ENCODE data around the gene DAPK1. TPM values are rescaled to one million over a fixed set of nuclear protein-coding genes. Genes with fewer than 3 reads are reported as not detected.

DAPK1 gene
- total and polyA plus RNA-seq, 10 of the 15 experiments (the other 5 are each of a cell fraction or from before 2014, with no cell fraction given) = 8.2 to 94.7 (median 51.6) TPM

DNA sequence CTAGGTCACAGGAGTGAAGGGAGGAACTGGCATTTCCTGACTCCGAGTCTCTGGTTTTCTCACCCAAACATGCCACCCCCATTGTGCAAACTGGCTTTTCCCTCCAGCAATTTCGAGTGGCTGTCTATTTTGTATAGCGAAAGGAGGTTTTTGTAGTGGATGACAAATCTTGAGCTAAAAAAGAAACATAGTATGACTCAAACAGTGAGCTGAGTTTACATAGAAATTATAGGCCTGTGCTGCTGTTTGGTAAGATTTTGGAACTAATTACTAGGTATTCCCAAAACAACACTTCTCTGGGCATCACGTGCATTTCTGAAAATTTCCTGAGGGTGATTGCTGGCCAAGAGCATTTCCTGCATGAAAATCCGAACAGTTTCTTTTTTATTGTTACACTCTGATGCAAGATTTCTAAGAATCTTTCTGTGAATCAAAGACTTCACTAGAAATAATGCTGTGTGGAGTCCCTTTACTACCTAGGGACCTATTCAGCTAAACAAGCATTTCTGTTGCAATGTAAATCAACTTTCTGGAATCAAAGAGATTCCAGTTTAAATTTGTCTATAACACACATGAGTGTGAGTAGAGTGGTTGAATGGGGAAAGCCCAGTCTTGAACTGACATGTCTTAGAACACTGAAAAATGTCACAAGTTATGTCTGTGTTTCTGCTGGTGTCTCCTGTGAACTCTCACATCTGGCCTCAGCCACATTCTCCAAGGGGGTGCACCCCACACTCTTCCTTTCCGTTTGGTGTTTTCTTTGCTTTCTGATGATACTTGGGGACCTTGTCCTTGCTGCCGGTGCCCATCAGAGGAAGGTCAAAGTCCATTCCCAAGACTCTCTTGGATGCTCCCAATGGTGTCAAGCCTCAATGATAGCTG, 33.3 kb upstream of the DAPK1 start (continued):
- TF ChIP-seq POU2F2 (IDR thresholded peaks at IDR 0.05; ENCODE audit: borderline replicate concordance, low read depth, low read length) = no peak; the same call in 2 of the 3 replicates
- TF ChIP-seq, protein P1, sequence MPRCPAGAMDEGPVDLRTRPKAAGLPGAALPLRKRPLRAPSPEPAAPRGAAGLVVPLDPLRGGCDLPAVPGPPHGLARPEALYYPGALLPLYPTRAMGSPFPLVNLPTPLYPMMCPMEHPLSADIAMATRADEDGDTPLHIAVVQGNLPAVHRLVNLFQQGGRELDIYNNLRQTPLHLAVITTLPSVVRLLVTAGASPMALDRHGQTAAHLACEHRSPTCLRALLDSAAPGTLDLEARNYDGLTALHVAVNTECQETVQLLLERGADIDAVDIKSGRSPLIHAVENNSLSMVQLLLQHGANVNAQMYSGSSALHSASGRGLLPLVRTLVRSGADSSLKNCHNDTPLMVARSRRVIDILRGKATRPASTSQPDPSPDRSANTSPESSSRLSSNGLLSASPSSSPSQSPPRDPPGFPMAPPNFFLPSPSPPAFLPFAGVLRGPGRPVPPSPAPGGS (IDR thresholded peaks at IDR 0.05; ENCODE audit: borderline replicate concordance, insufficient read depth, low read depth, low read length, poor library complexity, severe bottlenecking) = peak; percentile 78
- TF ChIP-seq, protein P2, sequence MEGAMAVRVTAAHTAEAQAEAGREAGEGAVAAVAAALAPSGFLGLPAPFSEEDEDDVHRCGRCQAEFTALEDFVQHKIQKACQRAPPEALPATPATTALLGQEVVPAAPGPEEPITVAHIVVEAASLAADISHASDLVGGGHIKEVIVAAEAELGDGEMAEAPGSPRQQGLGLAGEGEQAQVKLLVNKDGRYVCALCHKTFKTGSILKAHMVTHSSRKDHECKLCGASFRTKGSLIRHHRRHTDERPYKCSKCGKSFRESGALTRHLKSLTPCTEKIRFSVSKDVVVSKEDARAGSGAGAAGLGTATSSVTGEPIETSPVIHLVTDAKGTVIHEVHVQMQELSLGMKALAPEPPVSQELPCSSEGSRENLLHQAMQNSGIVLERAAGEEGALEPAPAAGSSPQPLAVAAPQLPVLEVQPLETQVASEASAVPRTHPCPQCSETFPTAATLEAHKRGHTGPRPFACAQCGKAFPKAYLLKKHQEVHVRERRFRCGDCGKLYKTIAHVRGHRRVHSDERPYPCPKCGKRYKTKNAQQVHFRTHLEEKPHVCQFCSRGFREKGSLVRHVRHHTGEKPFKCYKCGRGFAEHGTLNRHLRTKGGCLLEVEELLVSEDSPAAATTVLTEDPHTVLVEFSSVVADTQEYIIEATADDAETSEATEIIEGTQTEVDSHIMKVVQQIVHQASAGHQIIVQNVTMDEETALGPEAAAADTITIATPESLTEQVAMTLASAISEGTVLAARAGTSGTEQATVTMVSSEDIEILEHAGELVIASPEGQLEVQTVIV (IDR thresholded peaks at IDR 0.05; ENCODE audit: borderline replicate concordance, partially characterized antibody) = no peak
- TF ChIP-seq, protein P3, sequence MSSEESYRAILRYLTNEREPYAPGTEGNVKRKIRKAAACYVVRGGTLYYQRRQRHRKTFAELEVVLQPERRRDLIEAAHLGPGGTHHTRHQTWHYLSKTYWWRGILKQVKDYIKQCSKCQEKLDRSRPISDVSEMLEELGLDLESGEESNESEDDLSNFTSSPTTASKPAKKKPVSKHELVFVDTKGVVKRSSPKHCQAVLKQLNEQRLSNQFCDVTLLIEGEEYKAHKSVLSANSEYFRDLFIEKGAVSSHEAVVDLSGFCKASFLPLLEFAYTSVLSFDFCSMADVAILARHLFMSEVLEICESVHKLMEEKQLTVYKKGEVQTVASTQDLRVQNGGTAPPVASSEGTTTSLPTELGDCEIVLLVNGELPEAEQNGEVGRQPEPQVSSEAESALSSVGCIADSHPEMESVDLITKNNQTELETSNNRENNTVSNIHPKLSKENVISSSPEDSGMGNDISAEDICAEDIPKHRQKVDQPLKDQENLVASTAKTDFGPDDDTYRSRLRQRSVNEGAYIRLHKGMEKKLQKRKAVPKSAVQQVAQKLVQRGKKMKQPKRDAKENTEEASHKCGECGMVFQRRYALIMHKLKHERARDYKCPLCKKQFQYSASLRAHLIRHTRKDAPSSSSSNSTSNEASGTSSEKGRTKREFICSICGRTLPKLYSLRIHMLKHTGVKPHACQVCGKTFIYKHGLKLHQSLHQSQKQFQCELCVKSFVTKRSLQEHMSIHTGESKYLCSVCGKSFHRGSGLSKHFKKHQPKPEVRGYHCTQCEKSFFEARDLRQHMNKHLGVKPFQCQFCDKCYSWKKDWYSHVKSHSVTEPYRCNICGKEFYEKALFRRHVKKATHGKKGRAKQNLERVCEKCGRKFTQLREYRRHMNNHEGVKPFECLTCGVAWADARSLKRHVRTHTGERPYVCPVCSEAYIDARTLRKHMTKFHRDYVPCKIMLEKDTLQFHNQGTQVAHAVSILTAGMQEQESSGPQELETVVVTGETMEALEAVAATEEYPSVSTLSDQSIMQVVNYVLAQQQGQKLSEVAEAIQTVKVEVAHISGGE (CRISPR knock-in tag; IDR thresholded peaks at IDR 0.05) = no peak
- peak; percentile 27; the same call in 1 of the 2 replicates for TF ChIP-seq SMARCA5 (IDR thresholded peaks at IDR 0.05)
- no peak for TF ChIP-seq KAT2A (conservative IDR thresholded peaks at IDR 0.05; ENCODE audit: control insufficient read depth, low read depth, low read length)
- peak in 1 of 2 experiments; percentile 41; a peak in 2 of 4 replicates for TF ChIP-seq ETV6 (conservative IDR thresholded peaks at IDR 0.05 in 1 of 2, IDR thresholded peaks at IDR 0.05 in 1 of 2; ENCODE audit: borderline replicate concordance in 1 of 2, low read depth in 1 of 2)
- TF ChIP-seq JUNB (IDR thresholded peaks at IDR 0.05) = peak; percentile 96
- TF ChIP-seq IRF4 (IDR thresholded peaks at IDR 0.05; ENCODE audit: low read depth, low read length) = peak; percentile 78
- peak; percentile 40; the same call in 1 of the 2 replicates for TF ChIP-seq ZBED1 (IDR thresholded peaks at IDR 0.05; ENCODE audit: borderline replicate concordance)
- TF ChIP-seq RAD21 (IDR thresholded peaks at IDR 0.05; ENCODE audit: insufficient read depth, low read depth, low read length) = peak; percentile 6; the same call in 1 of the 2 replicates
- no peak; the same call in 1 of the 2 replicates for TF ChIP-seq WRNIP1 (IDR thresholded peaks at IDR 0.05; ENCODE audit: borderline replicate concordance, low read depth, low read length)
- TF ChIP-seq NFYB (IDR thresholded peaks at IDR 0.05; ENCODE audit: insufficient read depth, low read depth, low read length) = no peak
- TF ChIP-seq SPI1 (IDR thresholded peaks at IDR 0.05; ENCODE audit: borderline replicate concordance, insufficient read depth, low read depth, low read length) = peak; percentile 44; the same call in 1 of the 2 replicates
- TF ChIP-seq YY1 (IDR thresholded peaks at IDR 0.05; ENCODE audit: low read depth, low read length) = no peak
- TF ChIP-seq MEF2A (IDR thresholded peaks at IDR 0.05; ENCODE audit: insufficient read depth, low read depth, low read length) = peak; percentile 67; the same call in 1 of the 2 replicates
- TF ChIP-seq HCFC1 (IDR thresholded peaks at IDR 0.05; ENCODE audit: low read length) = no peak
- no peak for TF ChIP-seq SIX5 (IDR thresholded peaks at IDR 0.05; ENCODE audit: low read depth, low read length, severe bottlenecking)
